Measurements from ENCODE around the gene PITPNM3. TPM values are rescaled to one million over a fixed set of nuclear protein-coding genes. Genes with fewer than 3 reads are reported as not detected.

Gene PITPNM3
- total and polyA plus RNA-seq, 4 donors = 0.38 to 3.6 (median 1.2) TPM

- H3K27me3 ChIP-seq (ENCODE audit: control insufficient read depth in 1 of 2, insufficient read depth in 2 of 2, low read length in 1 of 2) = no peaks in the 10 kb centered on the region
- 57 to 64% methylated on average over 9 of the region's 9 CpGs for WGBS, 2 donors
- peak in 1 of 2 donors; percentile 67 for DNase-seq
- H3K4me1 ChIP-seq (ENCODE audit: control insufficient read depth in 1 of 2, insufficient read depth in 2 of 2, low read length in 2 of 2) = no peaks in the 10 kb centered on the region
- no peak for ATAC-seq (ENCODE audit: low FRiP score)
- H3K4me3 ChIP-seq (ENCODE audit: low read length in 2 of 2) = no peak overlapping the region
- H3K9me3 ChIP-seq (ENCODE audit: control insufficient read depth, low read length) = no peaks in the 10 kb centered on the region
- no peak overlapping the region for H3K27ac ChIP-seq (ENCODE audit: low read depth in 1 of 2, low read length in 2 of 2)
- H3K36me3 ChIP-seq (ENCODE audit: control insufficient read depth in 1 of 2, insufficient read depth in 2 of 2, low read length in 1 of 2) = no peaks in the 10 kb centered on the region
- intact Hi-C loops (cut with DNase I) = no loop called here
Observed at GRCh38 chr17:6549384-6550036, 6.8 kb downstream of the PITPNM3 start.

- H3K36me3 ChIP-seq (ENCODE audit: control insufficient read depth in 1 of 2, insufficient read depth in 2 of 2, low read length in 1 of 2) = no peaks in the 10 kb centered on the region
- WGBS, 2 donors = 50% methylated on average over 11 of the region's 11 CpGs
- intact Hi-C loops (cut with DNase I) = no loop called here
- H3K27me3 ChIP-seq (ENCODE audit: control insufficient read depth in 1 of 2, insufficient read depth in 2 of 2, low read length in 1 of 2) = no peaks in the 10 kb centered on the region
- no peaks in the 10 kb centered on the region for H3K4me1 ChIP-seq (ENCODE audit: control insufficient read depth in 1 of 2, insufficient read depth in 2 of 2, low read length in 2 of 2)
- no peak overlapping the region for H3K27ac ChIP-seq (ENCODE audit: low read depth in 1 of 2, low read length in 2 of 2)
- H3K9me3 ChIP-seq (ENCODE audit: control insufficient read depth, low read length) = no peaks in the 10 kb centered on the region
- no peak for DNase-seq
- no peak overlapping the region for H3K4me3 ChIP-seq (ENCODE audit: low read length in 2 of 2)
- ATAC-seq (ENCODE audit: low FRiP score) = no peak
Observed at GRCh38 chr17:6548578-6549330, 7.6 kb downstream of the PITPNM3 start.

GRCh38 chr17:6548034-6548433 lies 8.3 kb downstream of the PITPNM3 start:
- Histone ChIP-seq H3K27ac (ENCODE audit: low read depth in 1 of 2, low read length in 2 of 2) (no peak overlapping the region), H3K36me3 (ENCODE audit: control insufficient read depth in 1 of 2, insufficient read depth in 2 of 2, low read length in 1 of 2) (no peaks in the 10 kb centered on the region), H3K4me3 (ENCODE audit: low read length in 2 of 2) (no peak overlapping the region), H3K27me3 (ENCODE audit: control insufficient read depth in 1 of 2, insufficient read depth in 2 of 2, low read length in 1 of 2) (no peaks in the 10 kb centered on the region), H3K9me3 (ENCODE audit: control insufficient read depth, low read length) (no peaks in the 10 kb centered on the region), H3K4me1 (ENCODE audit: control insufficient read depth in 1 of 2, insufficient read depth in 2 of 2, low read length in 2 of 2) (no peaks in the 10 kb centered on the region)
- no peak for ATAC-seq (ENCODE audit: low FRiP score)
- DNase-seq = no peak
- intact Hi-C loops (cut with DNase I) = no loop called here
- 61 to 66% methylated on average over 5 of the region's 5 CpGs for WGBS, 2 donors

GRCh38 chr17:6547336-6547735 lies 9.0 kb downstream of the PITPNM3 start:
- 84 to 87% methylated on average over 6 of the region's 6 CpGs for WGBS, 2 donors
- H3K27me3 ChIP-seq (ENCODE audit: control insufficient read depth in 1 of 2, insufficient read depth in 2 of 2, low read length in 1 of 2) = no peaks in the 10 kb centered on the region
- no peaks in the 10 kb centered on the region for H3K4me1 ChIP-seq (ENCODE audit: control insufficient read depth in 1 of 2, insufficient read depth in 2 of 2, low read length in 2 of 2)
- DNase-seq = no peak
- H3K27ac ChIP-seq (ENCODE audit: low read depth in 1 of 2, low read length in 2 of 2) = no peak overlapping the region
- no peaks in the 10 kb centered on the region for H3K9me3 ChIP-seq (ENCODE audit: control insufficient read depth, low read length)
- no peak overlapping the region for H3K4me3 ChIP-seq (ENCODE audit: low read length in 2 of 2)
- intact Hi-C loops (cut with DNase I) = no loop called here
- no peak for ATAC-seq (ENCODE audit: low FRiP score)
- no peaks in the 10 kb centered on the region for H3K36me3 ChIP-seq (ENCODE audit: control insufficient read depth in 1 of 2, insufficient read depth in 2 of 2, low read length in 1 of 2)

- no peak overlapping the region for H3K4me3 ChIP-seq (ENCODE audit: low read length in 2 of 2)
- H3K9me3 ChIP-seq (ENCODE audit: control insufficient read depth, low read length) = no peaks in the 10 kb centered on the region
- intact Hi-C loops (cut with DNase I) = no loop called here
- ATAC-seq (ENCODE audit: low FRiP score) = no peak
- WGBS, 2 donors = 90 to 93% methylated on average over 10 of the region's 10 CpGs
- no peaks in the 10 kb centered on the region for H3K36me3 ChIP-seq (ENCODE audit: control insufficient read depth in 1 of 2, insufficient read depth in 2 of 2, low read length in 1 of 2)
- no peaks in the 10 kb centered on the region for H3K4me1 ChIP-seq (ENCODE audit: control insufficient read depth in 1 of 2, insufficient read depth in 2 of 2, low read length in 2 of 2)
- no peak overlapping the region for H3K27ac ChIP-seq (ENCODE audit: low read depth in 1 of 2, low read length in 2 of 2)
- no peaks in the 10 kb centered on the region for H3K27me3 ChIP-seq (ENCODE audit: control insufficient read depth in 1 of 2, insufficient read depth in 2 of 2, low read length in 1 of 2)
- DNase-seq = no peak
Observed at GRCh38 chr17:6546069-6546718, 10.2 kb downstream of the PITPNM3 start.

- Histone ChIP-seq H3K36me3 (ENCODE audit: control insufficient read depth in 1 of 2, insufficient read depth in 2 of 2, low read length in 1 of 2) (no peaks in the 10 kb centered on the region), H3K27me3 (ENCODE audit: control insufficient read depth in 1 of 2, insufficient read depth in 2 of 2, low read length in 1 of 2) (no peaks in the 10 kb centered on the region), H3K9me3 (ENCODE audit: control insufficient read depth, low read length) (no peaks in the 10 kb centered on the region), H3K27ac (ENCODE audit: low read depth in 1 of 2, low read length in 2 of 2) (no peak overlapping the region), H3K4me3 (ENCODE audit: low read length in 2 of 2) (no peak overlapping the region), H3K4me1 (ENCODE audit: control insufficient read depth in 1 of 2, insufficient read depth in 2 of 2, low read length in 2 of 2) (no peaks in the 10 kb centered on the region)
- ATAC-seq (ENCODE audit: low FRiP score) (no peak), DNase-seq (peak in 1 of 2 donors; percentile 16)
- WGBS, 2 donors = 61 to 62% methylated on average over 8 of the region's 8 CpGs
- intact Hi-C loops (cut with DNase I) = no loop called here
Observed at GRCh38 chr17:6545291-6545690, 11.1 kb downstream of the PITPNM3 start.

GRCh38 chr17:6544011-6544370 lies 12.4 kb downstream of the PITPNM3 start:
- WGBS, 2 donors = 69 to 74% methylated on average over 5 of the region's 5 CpGs
- DNase-seq = peak in 1 of 2 donors; percentile 24

GRCh38 chr17:6543079-6544010 lies 13.0 kb downstream of the PITPNM3 start:
- ATAC-seq (ENCODE audit: low FRiP score) (no peak), DNase-seq (peak in 1 of 2 donors; percentile 53)
- H3K4me1 ChIP-seq (ENCODE audit: control insufficient read depth in 1 of 2, insufficient read depth in 2 of 2, low read length in 2 of 2) = no peaks in the 10 kb centered on the region
- no peak overlapping the region for H3K4me3 ChIP-seq (ENCODE audit: low read length in 2 of 2)
- H3K27ac ChIP-seq (ENCODE audit: low read depth in 1 of 2, low read length in 2 of 2) = no peak overlapping the region
- intact Hi-C loops (cut with DNase I) = no loop called here
- H3K27me3 ChIP-seq (ENCODE audit: control insufficient read depth in 1 of 2, insufficient read depth in 2 of 2, low read length in 1 of 2) = no peaks in the 10 kb centered on the region
- peaks cover 3% of the 10 kb centered on the region for H3K9me3 ChIP-seq (ENCODE audit: control insufficient read depth, low read length)
- WGBS, 2 donors = 75 to 76% methylated on average over 16 of the region's 16 CpGs
- no peaks in the 10 kb centered on the region for H3K36me3 ChIP-seq (ENCODE audit: control insufficient read depth in 1 of 2, insufficient read depth in 2 of 2, low read length in 1 of 2)

More at GRCh38 chr17:6544011-6544370, 12.4 kb downstream of the PITPNM3 start:
- intact Hi-C loops (cut with DNase I) = no loop called here
- Histone ChIP-seq H3K27ac (ENCODE audit: low read depth in 1 of 2, low read length in 2 of 2) (no peak overlapping the region), H3K36me3 (ENCODE audit: control insufficient read depth in 1 of 2, insufficient read depth in 2 of 2, low read length in 1 of 2) (no peaks in the 10 kb centered on the region), H3K4me3 (ENCODE audit: low read length in 2 of 2) (no peak overlapping the region), H3K4me1 (ENCODE audit: control insufficient read depth in 1 of 2, insufficient read depth in 2 of 2, low read length in 2 of 2) (no peaks in the 10 kb centered on the region), H3K9me3 (ENCODE audit: control insufficient read depth, low read length) (peaks cover 3% of the 10 kb centered on the region), H3K27me3 (ENCODE audit: control insufficient read depth in 1 of 2, insufficient read depth in 2 of 2, low read length in 1 of 2) (no peaks in the 10 kb centered on the region)
- ATAC-seq (ENCODE audit: low FRiP score) = no peak
